ENCODE measurements around the gene MEN1.
"Not testable (repeated sequence)": the region's sequence is repeated elsewhere in the genome, so short reads cannot be mapped to it uniquely, and the experiment has no call there.

The MEN1 gene

DNA sequence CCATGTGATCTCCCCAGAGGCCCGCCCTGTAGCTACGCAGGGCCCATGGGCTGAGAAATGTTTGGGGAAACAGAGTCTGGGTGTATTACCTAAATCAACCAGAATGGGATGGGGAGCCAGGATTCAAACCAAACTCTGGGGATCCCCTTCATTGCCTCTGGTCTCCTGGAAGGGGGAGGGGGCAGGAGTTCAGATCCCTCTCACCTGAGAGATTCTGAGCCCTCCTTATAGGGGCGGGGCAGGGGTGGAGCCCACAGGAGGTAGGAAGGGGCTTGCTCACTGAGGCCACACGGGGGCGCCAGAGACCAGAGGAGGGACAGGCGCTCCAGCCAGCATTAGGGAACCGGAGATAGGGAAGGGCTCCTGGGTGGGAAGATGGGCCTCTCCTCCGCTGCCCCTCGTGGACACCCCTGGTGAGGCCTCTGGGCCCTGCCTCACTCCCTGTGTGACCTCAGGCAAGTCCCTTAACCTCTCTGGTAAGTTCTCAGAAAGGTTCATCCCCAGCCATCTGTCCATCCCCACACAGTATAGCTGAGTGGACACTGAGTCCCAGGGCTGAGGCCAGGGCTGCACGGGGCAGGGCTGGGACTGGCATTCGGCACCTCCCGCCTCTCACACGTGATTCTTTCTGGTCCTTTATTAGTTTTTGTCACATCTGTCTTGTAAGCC, 36.8 kb upstream of the MEN1 start:
- DNase-seq (ENCODE audit: low read depth) = peak; percentile 43
- no peak overlapping the region for H3K4me3 ChIP-seq (ENCODE audit: low read depth, low read length)

DNA sequence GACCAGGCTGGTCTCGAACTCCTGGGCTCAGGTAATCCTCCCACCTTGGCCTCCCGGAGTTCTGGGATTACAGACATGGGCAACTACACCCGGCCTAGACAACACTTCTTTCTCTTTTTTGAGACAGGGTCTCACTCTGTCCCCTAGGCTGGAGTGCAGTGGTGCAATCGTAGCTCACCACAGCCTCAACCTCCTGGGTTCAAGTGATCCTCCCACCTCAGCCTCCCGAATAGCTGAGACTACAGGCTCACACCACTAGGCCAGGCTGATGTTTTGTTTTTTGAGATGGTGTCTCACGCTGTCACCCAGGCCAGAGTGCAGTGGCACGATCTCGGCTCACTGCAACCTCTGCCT, 35.4 kb upstream of the MEN1 start:
- DNase-seq (ENCODE audit: low read depth); H3K4me3 ChIP-seq (ENCODE audit: low read depth, low read length): not testable (repeated sequence)

DNA sequence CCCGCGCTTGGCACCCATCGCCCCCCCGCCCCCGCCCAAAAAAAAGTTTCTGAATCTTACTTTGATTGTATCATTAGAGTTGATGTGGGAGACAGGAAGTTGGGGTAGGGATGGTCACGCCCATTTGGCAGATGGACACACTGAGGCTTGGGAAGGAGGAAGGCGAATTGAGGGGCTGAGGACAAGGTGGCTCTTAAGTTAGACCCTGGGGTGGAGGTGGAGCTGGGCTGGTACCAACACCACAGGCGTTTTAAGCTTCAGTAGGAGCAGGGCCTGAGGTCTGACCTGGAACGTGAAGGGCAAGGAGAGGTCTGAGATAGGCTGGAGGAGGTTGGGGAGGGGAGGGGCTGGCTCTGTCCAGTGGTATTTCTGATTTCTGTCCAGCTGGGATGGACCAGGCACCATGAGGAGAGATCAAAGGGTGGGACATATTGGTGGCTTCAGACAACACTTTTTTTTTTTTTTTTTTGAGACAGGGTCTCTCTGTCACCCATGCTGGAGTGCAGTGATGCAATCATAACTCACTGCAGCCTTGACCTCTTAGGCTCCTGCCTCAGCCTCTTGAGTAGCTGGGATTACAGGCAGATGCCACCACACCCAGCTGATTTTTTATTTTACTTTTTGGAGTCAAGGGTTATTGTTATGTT, 34.9 kb upstream of the MEN1 start:
- no peak for DNase-seq (ENCODE audit: low read depth)

DNA sequence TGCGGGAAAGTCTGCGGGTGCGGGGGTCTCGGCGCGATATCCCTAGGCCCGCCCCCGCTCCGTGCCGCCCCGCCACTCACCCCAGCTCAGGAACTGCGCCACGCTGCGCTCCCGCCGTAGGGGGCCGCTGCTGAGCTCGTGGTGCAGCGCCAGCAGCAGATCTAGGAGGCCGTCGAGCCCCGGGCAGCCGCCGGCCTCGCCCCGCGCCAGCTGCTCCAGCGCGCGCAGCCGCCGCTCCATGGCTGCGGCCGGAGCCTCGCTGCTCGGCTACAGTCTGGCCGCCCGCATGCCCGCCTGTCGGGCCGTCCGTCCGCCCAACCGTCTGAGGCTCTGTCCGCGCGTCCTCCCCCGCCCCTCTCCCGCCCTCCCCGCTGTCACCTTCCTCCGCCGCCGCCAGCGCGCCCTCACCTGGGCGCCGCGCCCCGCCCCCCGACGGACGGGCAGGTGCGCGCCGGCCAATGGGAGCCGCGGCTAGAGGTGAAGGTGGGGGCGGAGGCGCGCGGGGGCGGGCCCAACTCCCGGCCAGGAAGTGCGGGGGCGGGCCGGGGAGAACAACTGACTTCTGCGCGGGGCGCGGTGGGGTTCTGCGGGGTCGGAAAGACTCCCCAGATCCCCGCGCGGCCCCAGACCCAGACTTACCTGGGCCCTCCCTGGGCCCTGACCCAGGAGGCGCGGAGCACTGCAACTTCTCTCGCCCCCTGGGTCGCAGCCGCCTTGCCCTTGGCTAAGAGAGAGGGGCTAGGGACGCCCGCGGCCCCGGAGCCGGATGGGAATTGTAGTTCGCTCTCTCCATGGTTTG, 34.2 kb upstream of the MEN1 start, which contains the start of gene CDC42BPG:
Gene CDC42BPG (minus strand): TSS at position 324 of the 799 bp plus-strand sequence. CDS start 84 bp downstream, at position 240.
- H3K4me3 ChIP-seq (ENCODE audit: low read depth, low read length) = peak within 1 kb of the TSS; percentile 27
- no peak for DNase-seq (ENCODE audit: low read depth)

More for the DNA sequence above, 34.9 kb upstream of the MEN1 start:
- peak overlapping the region; percentile 27 for H3K4me3 ChIP-seq (ENCODE audit: low read depth, low read length)

DNA sequence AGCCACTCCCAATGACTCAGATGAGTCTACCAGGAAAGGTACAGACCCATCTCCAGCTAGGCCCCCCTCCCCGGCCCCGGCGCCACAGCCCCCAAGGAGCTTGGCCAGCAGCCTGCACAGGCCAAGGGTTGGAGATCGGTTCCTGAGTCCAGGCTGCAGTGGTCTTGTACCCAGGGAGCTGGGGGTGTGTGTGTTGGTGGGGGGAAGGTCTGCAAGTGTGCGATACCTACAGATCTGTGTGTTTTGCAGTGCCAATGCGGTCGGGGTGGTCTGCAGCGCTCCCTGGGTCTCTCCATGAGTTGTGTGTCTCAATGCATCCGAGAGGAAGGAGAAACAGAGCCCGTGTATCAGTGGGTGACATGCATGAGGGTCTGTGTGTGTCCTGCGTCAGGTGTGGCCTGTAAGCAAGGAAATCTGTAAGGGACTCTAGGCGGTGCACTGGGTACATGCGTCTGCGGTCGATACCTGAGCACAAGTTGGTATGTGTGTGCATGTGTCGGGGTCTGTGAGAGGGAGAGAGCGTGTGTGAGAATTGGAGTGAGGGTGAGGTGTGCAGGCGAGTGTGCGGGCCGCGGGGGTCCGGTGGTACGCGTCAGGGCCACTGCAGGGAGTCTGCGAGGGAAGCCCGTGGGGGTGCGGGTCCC, 33.5 kb upstream of the MEN1 start:
- DNase-seq (ENCODE audit: low read depth) = no peak
- peak overlapping the region; percentile 7 for H3K4me3 ChIP-seq (ENCODE audit: low read depth, low read length)

DNA sequence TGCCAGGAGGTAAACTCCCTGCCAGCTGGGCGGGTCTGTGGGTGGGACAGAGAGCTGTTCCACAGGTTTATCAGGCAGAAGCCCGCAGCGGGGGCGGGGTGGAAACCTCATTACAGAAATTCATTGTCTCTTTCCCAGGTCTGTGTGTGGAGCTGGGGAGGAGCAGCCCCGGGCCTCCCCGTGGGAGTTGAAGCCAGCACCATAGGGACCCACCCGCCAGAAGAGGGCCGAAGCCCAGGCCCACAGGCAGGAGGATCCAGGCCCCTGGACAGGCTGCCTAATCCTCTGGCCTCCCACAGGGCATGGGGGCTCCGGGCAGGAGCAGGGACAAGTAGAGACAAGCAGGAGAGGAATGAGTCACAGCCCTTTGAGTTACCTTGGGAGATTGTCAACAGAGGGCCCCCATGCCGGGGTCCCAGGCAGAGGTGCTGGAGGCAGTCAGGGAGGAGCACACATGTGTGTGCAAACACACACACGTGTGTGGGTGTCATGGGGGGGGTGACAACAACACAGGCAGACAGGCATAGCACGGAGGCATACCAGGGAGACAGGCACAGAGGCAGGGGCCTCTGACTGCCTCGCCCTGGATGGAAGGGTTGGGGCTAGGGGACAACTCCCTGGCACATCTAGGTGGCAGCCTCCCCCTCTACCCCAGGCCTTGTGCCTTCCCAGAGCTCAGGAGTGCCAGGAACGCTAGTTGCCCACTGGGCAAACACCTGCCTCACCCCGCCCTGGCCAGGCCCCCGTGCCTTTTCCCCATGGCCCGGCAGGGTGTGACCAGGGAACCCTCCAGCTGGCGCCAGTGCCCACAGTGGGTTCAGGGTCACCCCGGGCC, 32.7 kb upstream of the MEN1 start:
- no peak for DNase-seq (ENCODE audit: low read depth)
- H3K4me3 ChIP-seq (ENCODE audit: low read depth, low read length) = no peak overlapping the region

DNA sequence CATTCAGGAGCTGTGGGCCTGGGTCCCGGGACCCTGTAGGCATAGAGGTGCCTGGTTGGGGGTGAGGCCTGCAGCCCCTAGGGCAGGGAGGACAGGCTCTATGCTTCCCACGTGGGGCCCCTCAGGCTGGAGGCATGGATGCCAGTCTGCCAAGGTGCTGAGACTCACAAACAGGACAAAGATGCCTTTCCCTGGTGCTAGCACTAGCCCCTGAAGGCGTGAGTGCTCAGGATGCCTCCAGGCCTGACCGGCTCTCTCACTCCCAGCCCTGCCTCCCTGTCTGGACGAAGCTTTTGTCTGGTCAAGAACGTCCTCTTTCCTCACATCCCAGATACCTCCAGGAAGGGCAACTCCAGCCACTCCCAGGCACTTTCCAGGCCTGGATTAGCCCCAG, 32.0 kb upstream of the MEN1 start:
- H3K4me3 ChIP-seq (ENCODE audit: low read depth, low read length) = no peak overlapping the region
- DNase-seq (ENCODE audit: low read depth) = no peak

DNA sequence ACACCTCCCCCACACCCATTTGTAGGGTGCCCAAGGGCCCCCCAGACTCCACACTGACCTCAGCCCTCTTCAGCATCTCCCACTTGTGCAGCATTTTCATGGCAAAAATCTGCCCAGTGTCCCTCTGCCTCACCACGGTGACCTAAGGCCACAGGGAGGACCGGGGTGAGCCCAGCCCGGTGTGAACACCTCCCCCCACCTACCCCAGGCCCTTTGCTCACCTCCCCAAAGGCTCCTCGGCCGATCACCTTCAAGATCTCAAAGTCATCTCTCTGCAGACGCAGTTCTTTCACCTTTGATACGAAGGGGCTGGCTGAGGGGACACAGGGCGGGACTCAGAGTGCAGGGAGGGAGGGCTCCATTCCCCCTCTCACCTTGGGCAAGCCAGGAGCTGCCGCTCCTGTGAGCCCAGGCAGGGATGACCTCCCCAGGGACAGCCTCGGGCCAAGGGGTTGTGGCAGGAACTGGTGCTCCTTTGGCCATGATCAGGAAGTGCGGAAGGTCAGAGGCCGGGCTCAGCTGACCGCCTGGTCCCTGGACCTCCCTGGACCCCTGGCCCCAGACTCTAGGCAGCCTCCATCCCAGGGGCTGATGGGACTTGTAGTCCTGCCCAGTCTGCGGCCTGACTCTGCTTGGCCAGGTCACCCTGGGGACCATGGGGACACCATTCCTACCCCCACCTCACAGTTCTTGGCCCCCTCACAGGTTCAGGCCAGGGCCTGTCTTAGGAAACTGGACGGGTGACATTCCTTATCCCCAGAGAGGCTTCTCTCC, 31.4 kb upstream of the MEN1 start:
- no peak overlapping the region for H3K4me3 ChIP-seq (ENCODE audit: low read depth, low read length)
- no peak for DNase-seq (ENCODE audit: low read depth)

DNA sequence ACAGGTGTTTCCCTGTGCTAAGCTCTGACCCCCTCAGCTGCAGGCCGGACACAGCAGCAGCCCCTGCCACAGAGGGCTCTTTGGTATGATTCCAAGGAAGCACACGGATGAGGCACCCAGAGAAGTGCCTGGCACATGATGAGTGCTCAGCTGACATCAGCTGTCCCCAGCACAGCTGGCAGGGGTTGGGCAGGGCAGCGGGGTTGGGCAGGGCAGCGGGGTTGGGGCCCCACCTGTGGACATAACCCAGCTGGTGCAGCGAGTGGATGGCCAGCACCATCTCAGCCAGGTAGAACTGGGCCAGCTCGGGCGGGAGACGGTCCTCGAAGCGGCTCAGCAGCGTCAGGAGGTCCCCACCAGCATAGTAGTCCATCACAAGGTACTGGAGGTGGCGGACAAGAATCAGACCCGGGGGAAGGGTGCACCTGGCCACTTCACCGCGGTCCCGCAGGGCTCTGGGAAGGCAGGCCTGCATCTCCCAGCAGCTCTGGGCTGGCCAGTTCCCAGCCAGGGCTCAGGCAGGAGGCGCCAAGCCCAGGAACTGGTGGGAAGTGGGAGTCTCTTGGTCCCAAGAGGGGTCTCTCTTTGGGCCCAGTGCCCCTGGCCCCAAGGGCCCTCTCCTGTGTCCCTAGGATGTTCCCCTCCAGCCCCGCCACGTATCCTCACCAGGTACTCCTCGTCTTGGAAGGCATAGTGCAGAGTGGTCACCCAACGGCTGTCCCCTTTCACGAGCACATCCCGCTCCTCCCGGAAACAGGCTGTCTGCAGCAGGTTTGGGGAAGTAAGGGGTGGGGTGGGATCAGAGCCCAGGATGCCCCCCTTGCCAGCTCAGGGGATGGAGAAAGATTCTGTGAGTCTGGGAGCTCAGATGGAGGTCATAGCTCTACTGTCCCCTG, 29.8 kb upstream of the MEN1 start:
- no peak for DNase-seq (ENCODE audit: low read depth)

DNA sequence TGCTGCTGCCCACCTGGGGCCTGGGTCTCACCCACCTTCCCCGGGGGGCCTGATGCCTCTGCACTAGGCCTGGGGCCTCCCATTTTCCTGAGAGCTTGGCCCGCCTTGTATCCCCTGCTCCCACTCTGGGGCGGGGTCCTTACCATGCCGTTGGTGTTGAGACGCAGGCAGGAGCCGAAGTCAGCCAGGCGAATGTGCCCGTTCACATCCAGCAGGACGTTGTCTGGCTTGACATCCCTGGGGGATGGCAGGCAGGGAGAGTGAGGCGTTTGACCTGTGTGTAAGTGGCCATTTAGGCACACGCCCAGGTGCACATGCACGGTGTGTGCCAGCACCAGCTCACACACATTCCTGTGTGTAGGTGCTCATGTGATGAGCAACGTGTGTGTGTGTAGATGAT, 29.0 kb upstream of the MEN1 start:
- H3K4me3 ChIP-seq (ENCODE audit: low read depth, low read length) = no peak overlapping the region
- DNase-seq (ENCODE audit: low read depth) = no peak

More for the DNA sequence above, 29.8 kb upstream of the MEN1 start:
- no peak overlapping the region for H3K4me3 ChIP-seq (ENCODE audit: low read depth, low read length)

DNA sequence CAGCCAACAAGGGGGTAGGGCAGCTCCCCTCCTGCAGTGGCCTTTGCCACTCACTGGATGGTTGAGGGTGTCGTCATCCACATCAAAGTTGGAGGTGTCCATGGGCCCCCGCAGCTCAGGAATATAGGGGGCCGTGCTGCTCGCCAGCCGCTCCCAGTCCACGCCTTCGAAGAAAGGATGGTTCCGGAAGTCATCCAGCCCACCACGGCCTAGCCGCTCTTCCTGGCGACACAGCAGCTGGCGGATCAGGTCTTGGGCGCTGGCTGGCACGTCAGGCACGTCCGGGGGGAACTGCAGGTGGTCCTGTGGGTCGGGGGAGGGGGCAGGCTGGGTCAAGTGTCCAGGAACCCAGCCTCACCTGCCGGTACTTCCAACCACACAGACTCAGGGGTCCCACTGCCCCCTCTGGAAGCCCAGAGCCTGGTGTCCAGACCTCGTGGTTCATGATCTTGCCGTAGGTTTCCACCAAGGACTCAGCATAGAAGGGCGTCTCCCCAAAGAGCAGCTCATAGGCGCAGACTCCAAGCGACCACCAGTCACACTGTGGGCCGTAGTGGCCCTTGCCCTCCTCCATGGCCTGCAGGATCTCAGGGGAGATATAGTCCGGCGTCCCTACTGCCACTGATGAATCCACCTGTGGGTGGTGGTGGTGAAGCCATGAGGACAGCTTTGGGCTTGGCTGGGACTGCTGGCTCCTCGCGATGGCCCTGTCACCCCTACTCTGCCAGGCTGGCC, 28.4 kb upstream of the MEN1 start:
- no peak overlapping the region for H3K4me3 ChIP-seq (ENCODE audit: low read depth, low read length)
- DNase-seq (ENCODE audit: low read depth) = no peak

DNA sequence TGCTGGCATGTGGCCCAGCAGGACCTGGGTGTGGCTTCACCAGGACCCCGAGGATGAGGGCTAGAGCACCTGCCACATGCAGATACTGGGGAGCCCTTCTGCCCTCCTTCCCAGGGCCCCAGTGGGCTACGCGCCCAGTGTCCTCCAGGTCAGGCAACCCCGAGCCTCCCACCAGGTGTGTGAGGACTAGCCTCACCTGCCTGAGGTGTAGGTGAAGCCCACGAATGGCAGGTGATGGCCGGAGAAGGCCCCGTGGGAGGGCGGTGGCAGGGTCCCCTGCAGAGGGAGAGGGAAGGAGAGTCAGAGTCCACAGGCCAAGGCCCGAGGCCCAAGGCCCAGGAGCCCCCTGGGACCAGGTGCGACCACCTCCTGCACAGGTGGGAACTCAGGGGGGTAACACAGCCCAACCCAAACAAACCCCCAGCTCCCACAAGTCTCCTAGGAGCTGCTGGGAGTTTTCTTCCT, 27.6 kb upstream of the MEN1 start:
- H3K4me3 ChIP-seq (ENCODE audit: low read depth, low read length) = no peak overlapping the region
- DNase-seq (ENCODE audit: low read depth) = no peak

DNA sequence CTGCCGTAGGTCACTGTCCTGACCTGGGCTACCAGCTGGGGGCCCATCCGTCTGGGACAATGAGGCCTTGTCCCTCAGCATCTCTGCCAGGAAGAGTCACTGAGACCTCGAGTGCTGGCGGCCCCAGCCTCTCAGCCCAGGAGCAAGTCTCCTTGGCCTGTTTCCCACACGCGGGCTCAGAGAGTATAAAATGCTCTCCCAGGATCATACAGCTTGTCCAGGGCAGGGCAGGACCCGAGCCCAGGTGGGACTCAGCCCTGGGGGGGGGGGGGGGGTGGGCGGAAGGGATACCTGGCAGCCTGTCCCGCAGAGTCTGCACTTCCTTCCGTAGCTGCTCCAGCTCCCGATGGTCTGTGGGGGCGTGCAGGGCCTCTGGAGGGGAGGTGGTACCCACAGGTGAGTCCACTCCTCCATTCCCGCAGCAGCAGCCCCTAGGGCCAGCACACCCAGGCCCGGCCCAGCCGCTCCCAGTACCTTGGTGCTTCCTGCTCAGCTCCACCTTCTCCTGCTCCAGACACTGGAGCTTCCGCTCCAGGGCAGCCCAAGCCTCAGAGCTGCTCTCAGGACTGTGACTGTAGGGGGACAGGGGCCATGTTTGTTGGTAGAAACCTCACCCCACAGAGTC, 26.2 kb upstream of the MEN1 start:
- no peak for DNase-seq (ENCODE audit: low read depth)
- no peak overlapping the region for H3K4me3 ChIP-seq (ENCODE audit: low read depth, low read length)

DNA sequence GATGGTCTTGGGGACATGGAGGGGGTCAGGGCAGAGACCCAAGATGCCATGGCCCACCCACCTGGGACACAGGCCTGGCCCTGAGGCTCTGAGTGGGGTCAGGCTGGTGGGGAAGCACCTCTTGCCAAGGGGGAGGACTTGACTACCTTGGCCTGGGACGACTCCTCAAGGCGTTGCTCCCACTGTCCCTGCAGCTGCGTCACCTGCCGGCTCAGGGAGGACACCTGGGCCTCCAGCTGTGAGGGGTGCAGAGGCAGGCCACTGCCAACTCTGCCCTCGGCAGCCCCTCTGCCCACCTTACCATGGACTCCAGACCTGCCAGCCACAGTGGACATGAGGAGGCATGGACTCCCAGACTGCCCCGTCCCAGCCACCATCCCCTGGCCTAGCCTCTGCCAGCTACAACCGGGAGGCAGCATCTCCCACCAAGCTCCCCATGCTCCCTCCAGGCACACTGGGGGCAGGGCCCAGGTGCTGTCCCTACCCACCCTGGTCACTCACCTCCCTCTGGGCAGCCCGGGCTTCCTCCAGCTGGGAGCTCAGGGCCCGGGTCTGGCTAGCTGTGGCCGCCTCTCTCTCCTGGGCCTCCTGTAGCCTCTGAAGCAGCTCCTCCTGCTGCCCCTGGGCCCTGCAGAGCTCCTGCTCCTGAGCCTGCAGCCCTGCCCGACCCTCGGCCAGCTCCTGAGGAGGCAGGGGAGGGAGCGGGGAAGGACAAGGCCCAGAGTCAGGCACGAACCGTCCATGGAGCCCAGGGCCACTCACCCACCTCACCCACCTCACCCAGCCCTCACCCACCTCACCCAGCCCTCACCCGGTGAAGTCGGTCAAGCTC, 25.5 kb upstream of the MEN1 start:
- no peak for DNase-seq (ENCODE audit: low read depth)

DNA sequence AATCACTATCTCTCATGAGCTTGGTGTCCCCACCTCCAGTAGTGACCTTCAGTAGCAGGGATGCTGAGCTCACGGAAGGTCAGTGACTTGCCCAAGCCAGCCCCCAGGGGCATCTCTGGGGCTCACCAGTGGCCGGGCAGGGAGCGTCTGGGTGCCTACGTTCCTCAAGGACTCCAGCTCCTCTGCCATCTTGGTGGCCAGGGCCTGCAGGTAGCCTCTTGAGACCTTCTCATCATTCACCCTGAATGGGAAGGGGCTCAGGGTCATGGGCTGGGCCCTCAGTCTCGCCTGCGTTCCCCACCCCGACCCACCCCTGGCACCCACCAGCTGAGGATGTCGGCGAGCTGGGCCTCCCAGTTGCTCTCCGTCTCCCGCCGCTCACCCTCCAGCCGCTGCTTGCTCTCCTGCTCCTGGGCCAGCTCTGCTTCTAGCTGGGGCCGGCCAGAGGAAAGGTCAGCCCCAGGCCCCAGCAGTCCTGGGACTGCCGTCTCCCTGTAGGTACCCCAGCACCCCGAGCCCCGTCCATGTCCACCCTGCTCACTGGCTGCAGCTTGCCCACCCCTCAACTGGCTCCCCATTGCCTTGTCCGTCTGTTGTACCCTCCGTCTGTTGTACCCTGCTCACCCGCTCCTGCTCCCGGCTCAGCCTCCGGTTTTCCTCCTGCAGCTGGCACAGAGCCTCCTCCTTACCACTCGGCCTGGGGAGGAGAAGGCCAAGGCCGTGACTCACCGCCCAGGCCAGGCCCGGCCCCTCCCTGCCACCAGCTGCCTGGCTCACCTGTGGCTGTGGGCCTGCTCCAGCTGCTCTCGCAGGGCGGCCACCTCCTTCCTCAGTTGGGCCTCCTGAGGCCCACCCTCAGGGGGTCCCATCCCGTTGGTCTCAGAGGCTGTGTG, 24.6 kb upstream of the MEN1 start:
- DNase-seq (ENCODE audit: low read depth) = no peak
- H3K4me3 ChIP-seq (ENCODE audit: low read depth, low read length) = no peak overlapping the region

More for the DNA sequence above, 25.5 kb upstream of the MEN1 start:
- no peak overlapping the region for H3K4me3 ChIP-seq (ENCODE audit: low read depth, low read length)
